C4-2B (cell line): ENCODE results near the gene ATG4A.

Experiments used
- ZFX ChIP-seq: fragments of 450-650 bp; IDR thresholded peaks from 2 replicates; pipeline ENCODE4 v1.6.1; 2017
- TF ChIP-seq, protein P1 (sequence below): fragments of 450-650 bp; conservative IDR thresholded peaks from 2 replicates; pipeline ENCODE4 v1.5.1; 2017; ENCODE audit warnings: mild to moderate bottlenecking

DNA sequence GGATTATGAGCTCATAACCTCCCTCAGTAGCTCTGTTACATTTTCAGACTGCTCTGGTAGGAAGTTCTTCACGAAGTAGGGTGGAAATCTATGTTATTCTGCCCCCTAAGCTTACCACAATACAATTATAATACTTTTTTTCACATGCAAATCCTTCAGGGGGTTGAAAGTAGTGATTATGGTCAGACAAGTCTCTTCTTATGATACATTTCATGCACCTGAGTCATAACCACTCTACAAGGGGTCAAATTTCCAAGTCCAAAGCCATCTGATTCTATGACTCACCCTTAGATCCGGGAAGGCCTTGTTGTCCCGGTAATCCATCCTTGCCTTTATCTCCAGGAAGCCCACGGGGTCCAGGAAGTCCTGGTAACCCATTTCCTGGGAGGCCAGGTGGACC lies 95.2 kb downstream of the ATG4A start:
- TF ChIP-seq, protein P1, sequence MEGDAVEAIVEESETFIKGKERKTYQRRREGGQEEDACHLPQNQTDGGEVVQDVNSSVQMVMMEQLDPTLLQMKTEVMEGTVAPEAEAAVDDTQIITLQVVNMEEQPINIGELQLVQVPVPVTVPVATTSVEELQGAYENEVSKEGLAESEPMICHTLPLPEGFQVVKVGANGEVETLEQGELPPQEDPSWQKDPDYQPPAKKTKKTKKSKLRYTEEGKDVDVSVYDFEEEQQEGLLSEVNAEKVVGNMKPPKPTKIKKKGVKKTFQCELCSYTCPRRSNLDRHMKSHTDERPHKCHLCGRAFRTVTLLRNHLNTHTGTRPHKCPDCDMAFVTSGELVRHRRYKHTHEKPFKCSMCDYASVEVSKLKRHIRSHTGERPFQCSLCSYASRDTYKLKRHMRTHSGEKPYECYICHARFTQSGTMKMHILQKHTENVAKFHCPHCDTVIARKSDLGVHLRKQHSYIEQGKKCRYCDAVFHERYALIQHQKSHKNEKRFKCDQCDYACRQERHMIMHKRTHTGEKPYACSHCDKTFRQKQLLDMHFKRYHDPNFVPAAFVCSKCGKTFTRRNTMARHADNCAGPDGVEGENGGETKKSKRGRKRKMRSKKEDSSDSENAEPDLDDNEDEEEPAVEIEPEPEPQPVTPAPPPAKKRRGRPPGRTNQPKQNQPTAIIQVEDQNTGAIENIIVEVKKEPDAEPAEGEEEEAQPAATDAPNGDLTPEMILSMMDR, result no peak
- TF ChIP-seq ZFX, result no peak
